HepG2 (cell line): ENCODE data around the gene TNFRSF18. TPM values are rescaled to one million over a fixed set of nuclear protein-coding genes. Genes with fewer than 3 reads are reported as not detected.

Experiments used
- ATAC-seq: fragments of 200-7000 bp; cut with Tn5 transposase; 3 replicates; pipeline ENCODE4 v1.9.1; 2020; ENCODE audit warnings: mild to moderate bottlenecking, moderate library complexity
- BruUV-seq: library from RNA; stranded (reverse); fragments of 400-500 nt; replicated peaks from 2 replicates; lab custom pipeline; 2021; lab: Mats Ljungman, UMichigan
- CTCF ChIA-PET: fragments of 300-600 bp; formaldehyde crosslinking; extraction: SDS; loops from one replicate; lab custom pipeline; 2021; ENCODE audit warnings: low total read pairs, inconsistent platforms, low intra/inter-chr PET ratio; lab: Yijun Ruan, JAX
- POLR2A ChIA-PET: fragments of 350-600 bp; sonication (Branson Sonifier 250); formaldehyde crosslinking; loops from one replicate; lab custom pipeline; 2020; ENCODE audit warnings: antibody characterized with exemption, inconsistent platforms; lab: Yijun Ruan, JAX
- DNase-seq: peaks from one replicate; pipeline ENCODE4 v3.0.0-alpha.2; 2015; ENCODE audit warnings: low spot score
- FAIRE-seq: peaks from 3 replicates; lab custom pipeline; 2011; peaks lifted over from hg19 to GRCh38; lab: Jason Lieb, UNC
- H2AFZ ChIP-seq: one replicate; pipeline ENCODE4 v1.6.1; 2011; ENCODE audit warnings: low read length, inconsistent platforms
- H3K27ac ChIP-seq: fragments of 300-600 bp; 3 replicates; pipeline ENCODE4 v1.8.0; 2011; ENCODE audit warnings: mixed run types, mild to moderate bottlenecking, mixed read lengths, low read length, inconsistent platforms; ENCODE audit not compliant: insufficient read depth; ENCODE audit errors: extremely low read length
- H3K27me3 ChIP-seq, 2 experiments: fragments of 200-600 bp in 1 of 2; 2 replicates in 1 of 2; 3 replicates in 1 of 2; pipeline versions ENCODE4 v1.6.0 to v1.8.0; 2011; ENCODE audit warnings: low read length in 2 of 2, mild to moderate bottlenecking in 2 of 2, moderate library complexity in 2 of 2, inconsistent platforms in 1 of 2; ENCODE audit not compliant: insufficient read depth in 2 of 2, control insufficient read depth in 1 of 2
- H3K36me3 ChIP-seq, 2 experiments: fragments of 200-600 bp in 1 of 2; replicated peaks in 1 of 2; 2 replicates in 1 of 2; 3 replicates in 1 of 2; pipeline versions ENCODE4 v1.5.1 to v1.8.0; 2011; ENCODE audit warnings: low read length in 2 of 2, inconsistent platforms in 1 of 2; ENCODE audit not compliant: insufficient read depth in 2 of 2, control insufficient read depth in 1 of 2
- H3K4me1 ChIP-seq: 2 replicates; pipeline ENCODE4 v1.5.1; 2012; ENCODE audit warnings: low read length, inconsistent platforms; ENCODE audit not compliant: insufficient read depth
- H3K4me2 ChIP-seq: 2 replicates; pipeline ENCODE4 v1.6.0; 2011; ENCODE audit warnings: low read depth, low read length, inconsistent platforms
- H3K4me3 ChIP-seq, 3 experiments: fragments of 200-600 bp in 1 of 3; sonication (generic), shearing (Covaris generic) in 1 of 3; replicated peaks in 1 of 3; 2 replicates each; pipeline ENCODE4 v1.5.1; 2011 to 2016; ENCODE audit warnings: low read length in 3 of 3, inconsistent platforms in 2 of 3, low read depth in 2 of 3, mild to moderate bottlenecking in 2 of 3, control low read depth in 1 of 3, mixed read lengths in 1 of 3; ENCODE audit not compliant: insufficient read depth in 1 of 3
- H3K79me2 ChIP-seq: one replicate; pipeline ENCODE4 v1.6.1; 2011; ENCODE audit warnings: low read length, inconsistent platforms; ENCODE audit not compliant: insufficient read depth
- H3K9ac ChIP-seq: 2 replicates; pipeline ENCODE4 v1.6.0; 2011; ENCODE audit warnings: mild to moderate bottlenecking, low read depth, low read length, inconsistent platforms; ENCODE audit not compliant: insufficient read depth
- H3K9me3 ChIP-seq: 2 replicates; pipeline ENCODE4 v1.5.1; 2012; ENCODE audit warnings: mild to moderate bottlenecking, low read length
- H4K20me1 ChIP-seq: 2 replicates; pipeline ENCODE4 v1.6.0; 2011; ENCODE audit warnings: inconsistent platforms, mild to moderate bottlenecking, low read length, moderate library complexity; ENCODE audit not compliant: insufficient read depth
- AGO2 ChIP-seq: fragments of 200-400 bp; formaldehyde crosslinking; optimal IDR thresholded peaks from 2 replicates; pipeline ENCODE3; 2017; ENCODE audit warnings: mild to moderate bottlenecking, low read depth, low read length, moderate library complexity
- ARHGAP35 ChIP-seq: sonication (generic); formaldehyde crosslinking; IDR thresholded peaks from 2 replicates; pipeline ENCODE4 v1.9.0; 2022; ENCODE audit warnings: mild to moderate bottlenecking, inconsistent platforms, moderate library complexity, missing genetic modification reagents, borderline replicate concordance
- RBFOX2 ChIP-seq: fragments of 200-400 bp; formaldehyde crosslinking; IDR thresholded peaks from 2 replicates; pipeline ENCODE4 v1.6.1; 2017; ENCODE audit warnings: low read depth, mild to moderate bottlenecking, low read length
- SP1 ChIP-seq, 2 experiments: fragments of 450-650 bp in 1 of 2; sonication (generic) in 1 of 2; formaldehyde crosslinking in 1 of 2; IDR thresholded peaks; 2 replicates each; pipeline versions ENCODE4 v1.4.0 to v1.6.1; 2016 to 2020; ENCODE audit warnings: missing genetic modification reagents in 1 of 2
- TARDBP ChIP-seq: sonication (generic); formaldehyde crosslinking; IDR thresholded peaks from 2 replicates; pipeline ENCODE4 v1.8.0; 2022; ENCODE audit warnings: mild to moderate bottlenecking, missing genetic modification reagents
- ZBTB25 ChIP-seq: IDR thresholded peaks from 2 replicates; pipeline ENCODE4 v1.6.1; 2018; ENCODE audit warnings: missing genetic modification reagents
- ZNF646 ChIP-seq: sonication (generic); formaldehyde crosslinking; IDR thresholded peaks from 2 replicates; pipeline ENCODE4 v1.9.0; 2021; ENCODE audit warnings: mild to moderate bottlenecking, missing genetic modification reagents
- ZSCAN20 ChIP-seq: sonication (generic); formaldehyde crosslinking; IDR thresholded peaks from 2 replicates; pipeline ENCODE4 v1.4.0; 2020; ENCODE audit warnings: missing genetic modification reagents, mild to moderate bottlenecking, borderline replicate concordance
- WGBS: methylation state at CpG from one replicate; pipeline ENCODE4 v1.1.6; 2017; ENCODE audit warnings: low lambda C conversion rate; 5-methylcytosine and 5-hydroxymethylcytosine counted together
- in situ Hi-C: cut with HindIII; loops from 2 replicates; pipeline ENCODE4 v1.10.0; 2017; ENCODE audit warnings: low pct_unique_long_range_greater_than_20kb; ENCODE audit not compliant: extremely low pct_ligation_motif_present
- intact Hi-C: fragments of 100-400 bp; cut with micrococcal nuclease; formaldehyde crosslinking; loops from one replicate; pipeline ENCODE4 v1.10.0; 2022; ENCODE audit not compliant: unreplicated experiment
- polyA plus RNA-seq, 8 experiments: library from polyadenylated mRNA; depleted of rRNA in 3 of 8; stranded (reverse) in 7 of 8; unstranded in 1 of 8; fragments of >200 nt; fragmentation: Illumina TruSeq in 4 of 8; extraction: Trizol in 4 of 8; gene quantifications; 2 replicates each; pipeline versions ENCODE4 v1.2.1 to v1.2.3, GENCODE V29; 2011 to 2016; ENCODE audit warnings: low read depth in 4 of 8, missing spikeins in 1 of 8, mixed read lengths in 1 of 8; ENCODE audit not compliant: insufficient read depth in 1 of 8
- total RNA-seq, 5 experiments: library from RNA; depleted of rRNA; stranded (reverse); fragments of >200 nt; fragmentation: Illumina TruSeq; extraction: Trizol; gene quantifications; 2 replicates each; pipeline ENCODE4 v1.2.3, GENCODE V29; 2016; ENCODE audit warnings: low read depth in 1 of 5
- TF ChIP-seq, protein P1 (sequence below): sonication (generic); formaldehyde crosslinking; IDR thresholded peaks from 2 replicates; pipeline ENCODE4 v1.8.1; 2023; ENCODE audit warnings: mild to moderate bottlenecking, missing genetic modification reagents, borderline replicate concordance

TNFRSF18 gene
- total and polyA plus RNA-seq, 2 of the 13 experiments (the other 11 are each of a cell fraction or from before 2014, with no cell fraction given): not detected

GRCh38 chr1:1225913-1226312 is 19.5 kb upstream of the TNFRSF18 start:
- H3K4me1 ChIP-seq: peaks cover 15% of the 10 kb centered on the region
- H3K36me3 ChIP-seq: peaks cover 31 to 67% of the 10 kb centered on the region in 2 experiments
- WGBS: 97% methylated on average over 16 of the region's 18 CpGs
- H3K79me2 ChIP-seq: peaks cover 43% of the 10 kb centered on the region
- TF ChIP-seq SP1 (IDR thresholded peaks at IDR 0.05) (no peak), SP1 (CRISPR knock-in tag; IDR thresholded peaks at IDR 0.05) (no peak), RBFOX2 (0 out of 2 replicates have a peak, but pooled peaks have one; percentile 25)
- intact Hi-C loops (no loop called here), in situ Hi-C loops (no loop called here)
- ChIA-PET POLR2A (no interaction called here), CTCF (no interaction called here)
- no peak overlapping the region for H3K4me2 ChIP-seq
- H3K27me3 ChIP-seq: no peaks in the 10 kb centered on the region
- ATAC-seq (no peak), DNase-seq (no peak), FAIRE-seq (no peak)
- no peak overlapping the region for H3K4me3 ChIP-seq
- H2AFZ ChIP-seq: no peak overlapping the region
- no peak overlapping the region for H3K9ac ChIP-seq
- no peak overlapping the region for H3K27ac ChIP-seq
- H3K9me3 ChIP-seq: no peaks in the 10 kb centered on the region
- H4K20me1 ChIP-seq: 0 out of 2 replicates have a peak, but pooled peaks cover 7% of the 10 kb centered on the region
- BruUV-seq: no TSS peak

- DNase-seq: no peak
- H3K36me3 ChIP-seq: peaks cover 34 to 72% of the 10 kb centered on the region in 2 experiments
- TF ChIP-seq, protein P1, sequence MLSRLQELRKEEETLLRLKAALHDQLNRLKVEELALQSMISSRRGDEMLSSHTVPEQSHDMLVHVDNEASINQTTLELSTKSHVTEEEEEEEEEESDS (CRISPR knock-in tag): no peak
- TF ChIP-seq ARHGAP35 (CRISPR knock-in tag): no peak
- no peak for TF ChIP-seq ZNF646 (CRISPR knock-in tag)
- no peak for TF ChIP-seq ZSCAN20 (CRISPR knock-in tag)
- TF ChIP-seq RBFOX2: peak; percentile 68; the same call in 1 of the 2 replicates
- peak; percentile 83 for TF ChIP-seq AGO2
- TF ChIP-seq ZBTB25 (CRISPR knock-in tag): no peak
- TF ChIP-seq TARDBP (CRISPR knock-in tag): no peak
Observed at GRCh38 chr1:1225238-1225845, 18.9 kb upstream of the TNFRSF18 start.

More at GRCh38 chr1:1225238-1225845, 18.9 kb upstream of the TNFRSF18 start:
- Histone ChIP-seq H3K27me3 (no peaks in the 10 kb centered on the region), H3K9me3 (no peaks in the 10 kb centered on the region), H3K79me2 (peaks cover 38% of the 10 kb centered on the region), H3K9ac (no peak overlapping the region), H3K4me3 (no peak overlapping the region), H3K27ac (no peak overlapping the region), H3K4me2 (no peak overlapping the region), H3K4me1 (peaks cover 11% of the 10 kb centered on the region), H2AFZ (no peak overlapping the region), H4K20me1 (0 out of 2 replicates have a peak, but pooled peaks cover 7% of the 10 kb centered on the region)
- in situ Hi-C loops (no loop called here), intact Hi-C loops (no loop called here)
- FAIRE-seq (no peak), ATAC-seq (no peak)
- ChIA-PET CTCF (no interaction called here), POLR2A (no interaction called here)
- BruUV-seq: no TSS peak
- 98% methylated on average over 12 of the region's 34 CpGs for WGBS
